Astrocyte (in vitro differentiated cells and primary cell): ENCODE measurements around the gene ADAMTSL2. TPM values are rescaled to one million over a fixed set of nuclear protein-coding genes. Genes with fewer than 3 reads are reported as not detected.
A peak's percentile ranks its signal among the peaks of the same experiment; 100 is the strongest.

Source experiments
- DNase-seq: peaks from one replicate; pipeline ENCODE4 v3.0.0-alpha.2; 2010; ENCODE audit warnings: low read depth
- FAIRE-seq: peaks from 2 replicates; lab custom pipeline; 2011; peaks lifted over from hg19 to GRCh38; lab: Jason Lieb, UNC
- H2AFZ ChIP-seq: 2 replicates; pipeline ENCODE4 v1.6.0; 2012; ENCODE audit warnings: low read depth, low read length, inconsistent platforms
- H3K27ac ChIP-seq: 2 replicates; pipeline ENCODE4 v1.5.1; 2011; ENCODE audit warnings: low read depth, low read length, inconsistent platforms
- H3K27me3 ChIP-seq: 2 replicates; pipeline ENCODE4 v1.6.0; 2011; ENCODE audit warnings: low read length, inconsistent platforms; ENCODE audit not compliant: insufficient read depth
- H3K36me3 ChIP-seq: 2 replicates; pipeline ENCODE4 v1.5.1; 2011; ENCODE audit warnings: low read length, inconsistent platforms; ENCODE audit not compliant: insufficient read depth
- H3K4me1 ChIP-seq: 2 replicates; pipeline ENCODE4 v1.5.1; 2011; ENCODE audit warnings: low read length, inconsistent platforms; ENCODE audit not compliant: insufficient read depth
- H3K4me2 ChIP-seq: 2 replicates; pipeline ENCODE4 v1.6.0; 2012; ENCODE audit warnings: low read length, inconsistent platforms
- H3K4me3 ChIP-seq: 2 replicates; pipeline ENCODE4 v1.5.1; 2011; ENCODE audit warnings: low read depth, mild to moderate bottlenecking, low read length, inconsistent platforms; ENCODE audit not compliant: insufficient read depth
- H3K79me2 ChIP-seq: 2 replicates; pipeline ENCODE4 v1.6.0; 2012; ENCODE audit warnings: mild to moderate bottlenecking, low read length, inconsistent platforms; ENCODE audit not compliant: insufficient read depth
- H3K9ac ChIP-seq: 2 replicates; pipeline ENCODE4 v1.6.0; 2012; ENCODE audit warnings: mild to moderate bottlenecking, low read length, inconsistent platforms
- H3K9me3 ChIP-seq: 2 replicates; pipeline ENCODE4 v1.5.1; 2012; ENCODE audit warnings: low read depth, mild to moderate bottlenecking, low read length, inconsistent platforms; ENCODE audit not compliant: insufficient read depth
- H4K20me1 ChIP-seq: 2 replicates; pipeline ENCODE4 v1.6.0; 2012; ENCODE audit warnings: low read length, inconsistent platforms; ENCODE audit not compliant: insufficient read depth
- H3K27ac Mint-ChIP-seq: one replicate; pipeline ENCODE4 v1.8.0; 2021; ENCODE audit warnings: mild to moderate bottlenecking, mixed read lengths; ENCODE audit not compliant: unreplicated experiment
- H3K27me3 Mint-ChIP-seq: one replicate; pipeline ENCODE4 v1.8.0; 2021; ENCODE audit warnings: low read depth, mixed read lengths; ENCODE audit not compliant: unreplicated experiment
- H3K36me3 Mint-ChIP-seq: one replicate; pipeline ENCODE4 v1.8.0; 2021; ENCODE audit warnings: low read depth, mixed read lengths; ENCODE audit not compliant: unreplicated experiment
- H3K4me1 Mint-ChIP-seq: one replicate; pipeline ENCODE4 v1.8.0; 2021; ENCODE audit warnings: low read depth, mixed read lengths; ENCODE audit not compliant: unreplicated experiment
- H3K4me3 Mint-ChIP-seq: one replicate; pipeline ENCODE4 v1.8.0; 2021; ENCODE audit warnings: mild to moderate bottlenecking, moderate library complexity, mixed read lengths; ENCODE audit not compliant: unreplicated experiment
- H3K9me3 Mint-ChIP-seq: one replicate; pipeline ENCODE4 v1.8.0; 2021; ENCODE audit warnings: mild to moderate bottlenecking, mixed read lengths; ENCODE audit not compliant: unreplicated experiment
- CTCF ChIP-seq: IDR thresholded peaks from 2 replicates; pipeline ENCODE4 v1.5.1; 2011; ENCODE audit warnings: low read depth, mild to moderate bottlenecking, inconsistent platforms, low read length, moderate library complexity; ENCODE audit not compliant: insufficient read depth
- EZH2 ChIP-seq: IDR thresholded peaks from 2 replicates; pipeline ENCODE4 v1.6.1; 2012; ENCODE audit warnings: mild to moderate bottlenecking, low read length, inconsistent platforms; ENCODE audit not compliant: insufficient read depth
- total RNA-seq: library from RNA; stranded (reverse); gene quantifications from 2 replicates; pipeline ENCODE4 v1.2.1, GENCODE V29; 2021

ADAMTSL2 gene
- total RNA-seq, 1 donor from 2014 or later = 0.52 TPM

DNA sequence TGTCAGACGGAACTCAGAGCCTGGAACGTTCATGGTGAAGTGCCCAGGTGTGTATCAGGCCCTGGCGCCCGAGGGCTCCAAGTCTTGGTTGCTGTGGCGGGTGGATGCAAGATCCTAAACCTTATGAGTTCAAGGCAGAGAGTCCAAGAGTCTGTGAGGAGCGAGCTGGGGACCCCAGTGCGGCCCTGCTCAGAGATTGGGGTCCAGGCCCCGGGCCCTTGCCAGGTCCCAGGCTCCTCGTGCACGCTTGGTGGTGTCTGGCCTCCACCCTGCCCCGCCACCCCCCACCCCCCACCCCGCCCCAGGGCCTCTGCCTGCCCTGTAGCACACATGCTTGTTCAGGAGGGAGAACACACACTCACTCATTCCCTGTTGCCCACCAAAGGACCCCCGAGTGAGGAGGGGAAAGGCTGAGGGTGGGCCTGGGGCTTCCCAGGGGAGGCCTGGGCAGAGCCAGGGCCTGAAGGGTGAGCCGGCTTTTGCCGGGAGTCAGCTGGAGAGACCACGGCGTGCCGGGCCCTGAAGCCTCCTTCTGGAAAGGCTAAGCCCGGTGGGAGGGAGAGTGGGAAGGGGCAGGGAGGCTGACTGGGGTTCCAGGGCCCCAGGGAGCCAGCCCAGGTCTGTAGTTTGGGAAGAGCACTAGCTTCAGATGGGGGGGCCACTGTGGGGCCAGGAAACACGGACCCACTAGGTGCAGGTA is 37.5 kb downstream of the ADAMTSL2 start:
- Mint-ChIP-seq H3K9me3 (no peaks in the 10 kb centered on the region), H3K27ac (no peak overlapping the region), H3K4me3 (no peak overlapping the region), H3K27me3 (peaks cover 50% of the 10 kb centered on the region), H3K36me3 (no peaks in the 10 kb centered on the region), H3K4me1 (no peaks in the 10 kb centered on the region)
- TF ChIP-seq EZH2 (peak; percentile 1), CTCF (no peak)
- Histone ChIP-seq H4K20me1 (no peaks in the 10 kb centered on the region), H3K9me3 (no peaks in the 10 kb centered on the region), H3K9ac (no peak overlapping the region), H2AFZ (no peak overlapping the region), H3K4me3 (no peak overlapping the region), H3K4me1 (no peaks in the 10 kb centered on the region), H3K4me2 (no peak overlapping the region), H3K36me3 (no peaks in the 10 kb centered on the region), H3K79me2 (no peaks in the 10 kb centered on the region), H3K27me3 (peaks cover 10% of the 10 kb centered on the region), H3K27ac (no peak overlapping the region)
- no peak for FAIRE-seq
- DNase-seq = no peak

- no peak for TF ChIP-seq EZH2
- TF ChIP-seq CTCF = no peak
- H3K79me2 ChIP-seq = no peaks in the 10 kb centered on the region
- no peak overlapping the region for H3K27ac Mint-ChIP-seq
Measured at GRCh38 chr9:133572821-133573361, 38.4 kb downstream of the ADAMTSL2 start.

More at GRCh38 chr9:133572821-133573361, 38.4 kb downstream of the ADAMTSL2 start:
- Histone ChIP-seq H3K27me3 (peaks cover 10% of the 10 kb centered on the region), H3K9ac (no peak overlapping the region), H2AFZ (no peak overlapping the region), H3K9me3 (no peaks in the 10 kb centered on the region), H3K36me3 (no peaks in the 10 kb centered on the region), H3K4me2 (no peak overlapping the region), H4K20me1 (no peaks in the 10 kb centered on the region), H3K4me1 (no peaks in the 10 kb centered on the region), H3K4me3 (no peak overlapping the region), H3K27ac (no peak overlapping the region)
- no peak overlapping the region for H3K4me3 Mint-ChIP-seq
- no peaks in the 10 kb centered on the region for H3K36me3 Mint-ChIP-seq
- no peaks in the 10 kb centered on the region for H3K4me1 Mint-ChIP-seq
- FAIRE-seq (no peak), DNase-seq (no peak)
- H3K27me3 Mint-ChIP-seq = peaks cover 45% of the 10 kb centered on the region
- H3K9me3 Mint-ChIP-seq = no peaks in the 10 kb centered on the region
